HEK293 (cell line): ENCODE measurements around the gene GCNA.
A peak's percentile ranks its signal among the peaks of the same experiment; 100 is the strongest.
"Not testable (repeated sequence)": the region's sequence is repeated elsewhere in the genome, so short reads cannot be mapped to it uniquely, and the experiment has no call there.

ENCODE experiments used
- CTCF ChIA-PET: fragments of 350-600 bp; formaldehyde crosslinking; extraction: SDS; loops from one replicate; lab custom pipeline; 2021; ENCODE audit warnings: antibody characterized with exemption; lab: Yijun Ruan, JAX
- POLR2A ChIA-PET: fragments of 300-600 bp; formaldehyde crosslinking; extraction: SDS; loops from one replicate; lab custom pipeline; 2020; ENCODE audit warnings: antibody characterized with exemption, inconsistent platforms; lab: Yijun Ruan, JAX
- H3K27ac ChIP-seq: fragments of 200-500 bp; sonication (Bioruptor generic); 2 replicates; pipeline ENCODE4 v1.5.1; 2014; ENCODE audit warnings: low read depth, low read length, control low read depth, inconsistent platforms; ENCODE audit errors: extremely low read depth
- H3K36me3 ChIP-seq, 2 experiments: fragments of 200-500 bp in 1 of 2; sonication (Bioruptor generic) in 1 of 2; 1 replicate in 1 of 2; 2 replicates in 1 of 2; pipeline ENCODE4 v1.5.1; 2014 to 2017; ENCODE audit warnings: inconsistent platforms in 2 of 2, low read length in 2 of 2; ENCODE audit not compliant: control insufficient read depth in 2 of 2, insufficient read depth in 1 of 2
- H3K4me1 ChIP-seq: fragments of 200-500 bp; sonication (Bioruptor generic); 2 replicates; pipeline ENCODE4 v1.5.1; 2014; ENCODE audit warnings: mild to moderate bottlenecking, low read length, inconsistent platforms; ENCODE audit not compliant: control insufficient read depth, insufficient read depth
- H3K4me3 ChIP-seq: 2 replicates; pipeline ENCODE4 v1.5.1; 2011; ENCODE audit warnings: low read depth, mild to moderate bottlenecking, control low read depth, low read length, moderate library complexity
- H3K9me3 ChIP-seq: fragments of 200-500 bp; sonication (Bioruptor generic); 2 replicates; pipeline ENCODE4 v1.5.1; 2014; ENCODE audit warnings: low read depth, low read length, inconsistent platforms; ENCODE audit not compliant: control insufficient read depth, insufficient read depth
- KLF16 ChIP-seq: fragments of 450-650 bp; formaldehyde crosslinking; IDR thresholded peaks from 2 replicates; pipeline ENCODE4 v1.5.1; 2017; ENCODE audit warnings: missing biosample characterization, missing genetic modification characterization
- MYNN ChIP-seq: fragments of 450-650 bp; formaldehyde crosslinking; IDR thresholded peaks from 2 replicates; pipeline ENCODE4 v1.5.1; 2016; ENCODE audit warnings: missing biosample characterization, missing genetic modification characterization, borderline replicate concordance
- OVOL3 ChIP-seq: fragments of 450-650 bp; formaldehyde crosslinking; IDR thresholded peaks from 2 replicates; pipeline ENCODE4 v1.5.1; 2016; ENCODE audit warnings: missing biosample characterization, missing genetic modification characterization
- SALL2 ChIP-seq: fragments of 450-650 bp; formaldehyde crosslinking; IDR thresholded peaks from 2 replicates; pipeline ENCODE4 v1.5.0; 2017; ENCODE audit warnings: missing biosample characterization, mild to moderate bottlenecking, missing genetic modification characterization, borderline replicate concordance
- SETDB1 ChIP-seq: IDR thresholded peaks from one replicate; pipeline ENCODE4 v1.6.1; 2017; ENCODE audit warnings: mild to moderate bottlenecking, low read length, moderate library complexity, mixed read lengths; ENCODE audit not compliant: insufficient read length
- YY1 ChIP-seq: fragments of 450-650 bp; formaldehyde crosslinking; IDR thresholded peaks from 2 replicates; pipeline ENCODE4 v1.5.1; 2018; ENCODE audit warnings: missing biosample characterization, missing genetic modification characterization
- ZBTB17 ChIP-seq: fragments of 450-650 bp; formaldehyde crosslinking; IDR thresholded peaks from 2 replicates; pipeline ENCODE4 v1.5.1; 2016; ENCODE audit warnings: missing biosample characterization, missing genetic modification characterization
- ZBTB48 ChIP-seq: fragments of 450-650 bp; formaldehyde crosslinking; IDR thresholded peaks from 2 replicates; pipeline ENCODE4 v1.5.1; 2016; ENCODE audit warnings: missing biosample characterization, missing genetic modification characterization
- ZBTB8A ChIP-seq: fragments of 450-650 bp; formaldehyde crosslinking; IDR thresholded peaks from 2 replicates; pipeline ENCODE4 v1.5.1; 2016; ENCODE audit warnings: missing biosample characterization, missing genetic modification characterization
- ZNF138 ChIP-seq: fragments of 450-650 bp; formaldehyde crosslinking; IDR thresholded peaks from 2 replicates; pipeline ENCODE4 v1.5.1; 2016; ENCODE audit warnings: missing biosample characterization, missing genetic modification characterization, borderline replicate concordance
- ZNF174 ChIP-seq: fragments of 450-650 bp; formaldehyde crosslinking; IDR thresholded peaks from 2 replicates; pipeline ENCODE4 v1.5.0; 2017; ENCODE audit warnings: missing biosample characterization, mild to moderate bottlenecking, missing genetic modification characterization
- ZNF2 ChIP-seq: fragments of 450-650 bp; formaldehyde crosslinking; IDR thresholded peaks from 2 replicates; pipeline ENCODE4 v1.5.1; 2016; ENCODE audit warnings: missing biosample characterization, missing genetic modification characterization
- ZNF433 ChIP-seq: fragments of 450-650 bp; formaldehyde crosslinking; IDR thresholded peaks from 2 replicates; pipeline ENCODE4 v1.5.1; 2016; ENCODE audit warnings: missing biosample characterization, missing genetic modification characterization, low read depth
- ZNF544 ChIP-seq: fragments of 450-650 bp; formaldehyde crosslinking; IDR thresholded peaks from 2 replicates; pipeline ENCODE4 v1.5.0; 2017; ENCODE audit warnings: missing biosample characterization, missing genetic modification characterization
- ZNF549 ChIP-seq: fragments of 450-650 bp; IDR thresholded peaks from 2 replicates; pipeline ENCODE4 v1.5.1; 2018; ENCODE audit warnings: missing biosample characterization, missing genetic modification characterization, mild to moderate bottlenecking, inconsistent platforms, moderate library complexity
- ZNF621 ChIP-seq: fragments of 450-650 bp; formaldehyde crosslinking; IDR thresholded peaks from 2 replicates; pipeline ENCODE4 v1.5.1; 2017; ENCODE audit warnings: missing biosample characterization, missing genetic modification characterization
- ZNF843 ChIP-seq: fragments of 450-650 bp; formaldehyde crosslinking; IDR thresholded peaks from 2 replicates; pipeline ENCODE4 v1.5.1; 2016; ENCODE audit warnings: missing biosample characterization, missing genetic modification characterization
- TF ChIP-seq, protein P1 (sequence below): fragments of 450-650 bp; formaldehyde crosslinking; IDR thresholded peaks from 2 replicates; pipeline ENCODE4 v1.5.1; 2016; ENCODE audit warnings: missing biosample characterization, missing genetic modification characterization
- TF ChIP-seq, protein P2 (sequence below): fragments of 450-650 bp; formaldehyde crosslinking; IDR thresholded peaks from 2 replicates; pipeline ENCODE4 v1.5.1; 2017; ENCODE audit warnings: missing biosample characterization, missing genetic modification characterization
- TF ChIP-seq, protein P3 (sequence below): fragments of 450-650 bp; formaldehyde crosslinking; IDR thresholded peaks from 2 replicates; pipeline ENCODE4 v1.5.1; 2016; ENCODE audit warnings: missing biosample characterization, missing genetic modification characterization

The GCNA gene

DNA sequence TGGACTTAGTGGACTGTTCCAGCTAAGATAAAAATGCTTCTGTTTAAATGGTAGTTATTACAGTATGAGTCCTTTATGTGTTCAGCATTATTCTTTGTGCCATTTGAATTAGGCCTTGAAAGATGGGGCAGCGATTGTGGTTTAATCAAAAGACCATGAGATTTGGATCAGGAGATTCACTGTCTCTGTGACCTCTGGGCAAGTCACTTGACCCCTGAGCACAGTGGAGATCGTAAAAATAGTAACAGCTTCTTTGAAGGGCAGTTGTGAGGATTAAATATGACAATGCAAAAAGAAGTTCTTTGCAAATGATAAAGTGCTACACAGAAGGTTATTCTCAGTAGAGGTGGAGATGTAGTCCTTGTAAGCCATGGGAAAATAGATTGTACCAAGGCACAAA, 29.3 kb downstream of the GCNA start:
- Histone ChIP-seq H3K9me3 (no peaks in the 10 kb centered on the region; the same call in 1 of the 2 replicates), H3K36me3 (peaks cover 0 to 56% of the 10 kb centered on the region in 2 experiments; a peak in 2 of 3 replicates), H3K4me1 (no peaks in the 10 kb centered on the region), H3K4me3 (no peak overlapping the region), H3K27ac (no peak overlapping the region)
- CTCF ChIA-PET: no interaction called here
- POLR2A ChIA-PET: no interaction called here
- no peak for TF ChIP-seq ZNF138 (tag by site-specific recombination)
- TF ChIP-seq SALL2 (tag by site-specific recombination): no peak
- no peak for TF ChIP-seq ZBTB8A
- TF ChIP-seq ZNF544 (tag by site-specific recombination): no peak
- no peak for TF ChIP-seq ZNF621
- no peak for TF ChIP-seq ZNF2 (tag by site-specific recombination)
- TF ChIP-seq, protein P1, sequence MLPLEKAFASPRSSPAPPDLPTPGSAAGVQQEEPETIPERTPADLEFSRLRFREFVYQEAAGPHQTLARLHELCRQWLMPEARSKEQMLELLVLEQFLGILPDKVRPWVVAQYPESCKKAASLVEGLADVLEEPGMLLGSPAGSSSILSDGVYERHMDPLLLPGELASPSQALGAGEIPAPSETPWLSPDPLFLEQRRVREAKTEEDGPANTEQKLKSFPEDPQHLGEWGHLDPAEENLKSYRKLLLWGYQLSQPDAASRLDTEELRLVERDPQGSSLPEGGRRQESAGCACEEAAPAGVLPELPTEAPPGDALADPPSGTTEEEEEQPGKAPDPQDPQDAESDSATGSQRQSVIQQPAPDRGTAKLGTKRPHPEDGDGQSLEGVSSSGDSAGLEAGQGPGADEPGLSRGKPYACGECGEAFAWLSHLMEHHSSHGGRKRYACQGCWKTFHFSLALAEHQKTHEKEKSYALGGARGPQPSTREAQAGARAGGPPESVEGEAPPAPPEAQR: no peak
- no peak for TF ChIP-seq ZNF843
- TF ChIP-seq SETDB1: no peak
- no peak for TF ChIP-seq ZBTB17 (tag by site-specific recombination)
- no peak for TF ChIP-seq ZNF433 (tag by site-specific recombination)
- TF ChIP-seq YY1 (tag by site-specific recombination): no peak
- no peak for TF ChIP-seq MYNN (tag by site-specific recombination)
- no peak for TF ChIP-seq KLF16
- TF ChIP-seq ZBTB48 (tag by site-specific recombination): no peak
- no peak for TF ChIP-seq OVOL3 (tag by site-specific recombination)
- TF ChIP-seq, protein P2, sequence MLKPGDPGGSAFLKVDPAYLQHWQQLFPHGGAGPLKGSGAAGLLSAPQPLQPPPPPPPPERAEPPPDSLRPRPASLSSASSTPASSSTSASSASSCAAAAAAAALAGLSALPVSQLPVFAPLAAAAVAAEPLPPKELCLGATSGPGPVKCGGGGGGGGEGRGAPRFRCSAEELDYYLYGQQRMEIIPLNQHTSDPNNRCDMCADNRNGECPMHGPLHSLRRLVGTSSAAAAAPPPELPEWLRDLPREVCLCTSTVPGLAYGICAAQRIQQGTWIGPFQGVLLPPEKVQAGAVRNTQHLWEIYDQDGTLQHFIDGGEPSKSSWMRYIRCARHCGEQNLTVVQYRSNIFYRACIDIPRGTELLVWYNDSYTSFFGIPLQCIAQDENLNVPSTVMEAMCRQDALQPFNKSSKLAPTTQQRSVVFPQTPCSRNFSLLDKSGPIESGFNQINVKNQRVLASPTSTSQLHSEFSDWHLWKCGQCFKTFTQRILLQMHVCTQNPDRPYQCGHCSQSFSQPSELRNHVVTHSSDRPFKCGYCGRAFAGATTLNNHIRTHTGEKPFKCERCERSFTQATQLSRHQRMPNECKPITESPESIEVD (tag by site-specific recombination): no peak

DNA sequence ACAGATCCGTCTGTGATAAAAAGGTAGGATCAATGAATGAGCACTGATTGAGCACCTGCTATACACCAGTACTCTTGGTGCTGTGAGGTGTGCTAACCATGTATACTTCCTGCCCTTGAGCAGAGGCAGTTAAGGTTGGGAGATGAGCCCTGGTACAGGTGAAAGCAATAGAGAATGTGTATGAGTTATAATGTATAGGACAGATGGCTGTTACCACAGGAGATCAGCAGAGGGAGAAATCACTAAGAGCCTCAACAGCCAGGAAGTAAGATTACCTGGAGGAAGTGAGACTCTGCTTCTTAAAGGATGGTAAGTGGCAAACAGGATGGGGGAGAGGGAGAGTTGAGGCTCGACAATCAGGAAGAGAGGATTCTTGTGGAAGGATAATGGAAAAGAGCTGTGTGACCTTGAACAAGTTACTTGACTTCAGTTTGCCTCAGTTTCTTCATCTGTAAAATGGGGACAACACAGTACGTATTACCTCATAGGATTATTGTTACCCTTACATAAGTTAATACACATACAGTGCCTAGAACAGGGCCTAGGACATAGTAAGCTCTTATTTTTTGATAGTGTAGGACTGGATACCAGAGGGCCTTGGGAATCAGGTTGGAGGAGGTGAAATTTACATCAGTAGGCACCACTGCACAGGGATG, 31.0 kb downstream of the GCNA start:
- POLR2A ChIA-PET: no interaction called here
- TF ChIP-seq, protein P3, sequence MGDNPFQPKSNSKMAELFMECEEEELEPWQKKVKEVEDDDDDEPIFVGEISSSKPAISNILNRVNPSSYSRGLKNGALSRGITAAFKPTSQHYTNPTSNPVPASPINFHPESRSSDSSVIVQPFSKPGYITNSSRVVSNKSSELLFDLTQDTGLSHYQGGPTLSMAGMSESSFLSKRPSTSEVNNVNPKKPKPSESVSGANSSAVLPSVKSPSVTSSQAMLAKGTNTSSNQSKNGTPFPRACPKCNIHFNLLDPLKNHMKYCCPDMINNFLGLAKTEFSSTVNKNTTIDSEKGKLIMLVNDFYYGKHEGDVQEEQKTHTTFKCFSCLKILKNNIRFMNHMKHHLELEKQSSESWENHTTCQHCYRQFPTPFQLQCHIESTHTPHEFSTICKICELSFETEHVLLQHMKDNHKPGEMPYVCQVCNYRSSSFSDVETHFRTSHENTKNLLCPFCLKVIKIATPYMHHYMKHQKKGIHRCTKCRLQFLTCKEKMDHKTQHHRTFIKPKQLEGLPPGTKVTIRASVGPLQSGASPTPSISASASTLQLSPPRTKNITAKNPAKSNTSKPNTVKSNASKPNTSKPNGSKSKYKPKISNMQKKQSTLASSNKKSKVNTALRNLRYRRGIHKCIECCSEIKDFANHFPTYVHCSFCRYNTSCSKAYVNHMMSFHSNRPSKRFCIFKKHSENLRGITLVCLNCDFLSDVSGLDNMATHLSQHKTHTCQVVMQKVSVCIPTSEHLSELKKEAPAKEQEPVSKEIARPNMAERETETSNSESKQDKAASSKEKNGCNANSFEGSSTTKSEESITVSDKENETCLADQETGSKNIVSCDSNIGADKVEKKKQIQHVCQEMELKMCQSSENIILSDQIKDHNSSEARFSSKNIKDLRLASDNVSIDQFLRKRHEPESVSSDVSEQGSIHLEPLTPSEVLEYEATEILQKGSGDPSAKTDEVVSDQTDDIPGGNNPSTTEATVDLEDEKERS (tag by site-specific recombination): 0 out of 2 replicates have a peak, but pooled peaks have one; percentile 12
- TF ChIP-seq ZNF174 (tag by site-specific recombination) (no peak), ZNF549 (tag by site-specific recombination) (no peak)

DNA sequence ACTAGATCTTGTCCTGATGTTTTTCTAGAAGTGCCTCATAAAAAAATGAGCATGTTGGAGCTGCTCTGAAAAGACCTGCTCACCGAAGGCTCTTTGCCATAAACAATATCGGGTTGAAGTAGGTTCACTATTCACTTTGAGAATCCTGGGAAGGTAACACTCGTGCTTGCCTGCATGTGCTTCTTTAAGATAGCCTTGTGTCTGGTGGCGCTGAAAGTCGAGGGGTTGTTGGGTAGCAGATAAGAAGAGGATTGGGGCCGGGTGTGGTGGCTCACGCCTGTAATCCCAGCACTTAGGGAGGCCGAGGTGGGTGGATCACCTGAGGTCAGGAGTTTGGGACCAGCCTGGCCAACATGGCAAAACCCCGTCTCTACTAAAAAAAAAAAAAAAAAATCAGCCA, 33.5 kb downstream of the GCNA start:
- H3K27ac ChIP-seq, CTCF ChIA-PET, H3K4me1 ChIP-seq, H3K9me3 ChIP-seq, POLR2A ChIA-PET, H3K4me3 ChIP-seq: not testable (repeated sequence)
- peaks cover 0 to 36% of the 10 kb centered on the region in 2 experiments; a peak in 2 of 3 replicates for H3K36me3 ChIP-seq

More for the DNA sequence above, 31.0 kb downstream of the GCNA start:
- Histone ChIP-seq H3K36me3 (peaks cover 0 to 57% of the 10 kb centered on the region in 2 experiments; a peak in 2 of 3 replicates), H3K9me3 (no peaks in the 10 kb centered on the region), H3K27ac (no peak overlapping the region), H3K4me3 (no peak overlapping the region), H3K4me1 (no peaks in the 10 kb centered on the region)
- CTCF ChIA-PET: interaction anchor here (0.6 to 0.9 kb wide), 2 partner anchors 9 to 1088 kb away, joined by 3 read pairs; no protein-coding TSS in a partner anchor
